22Rv1 (cell line): Measurements from ENCODE around the gene COL23A1.

Experiments
- H3K27ac ChIP-seq: fragments of 450-650 bp; 2 replicates; pipeline ENCODE4 v1.5.1; 2017
- CTCF ChIP-seq: fragments of 450-650 bp; IDR thresholded peaks from 2 replicates; pipeline ENCODE4 v1.5.1; 2017; ENCODE audit warnings: mild to moderate bottlenecking
- ZFX ChIP-seq: fragments of 450-650 bp; IDR thresholded peaks from 2 replicates; pipeline ENCODE4 v1.6.1; 2017; ENCODE audit warnings: antibody characterized with exemption, borderline replicate concordance

Gene COL23A1

GRCh38 chr5:178463321-178464155 lies 126.7 kb downstream of the COL23A1 start:
- H3K27ac ChIP-seq, result no peak overlapping the region
- no peak for TF ChIP-seq CTCF
- TF ChIP-seq ZFX, result no peak

DNA sequence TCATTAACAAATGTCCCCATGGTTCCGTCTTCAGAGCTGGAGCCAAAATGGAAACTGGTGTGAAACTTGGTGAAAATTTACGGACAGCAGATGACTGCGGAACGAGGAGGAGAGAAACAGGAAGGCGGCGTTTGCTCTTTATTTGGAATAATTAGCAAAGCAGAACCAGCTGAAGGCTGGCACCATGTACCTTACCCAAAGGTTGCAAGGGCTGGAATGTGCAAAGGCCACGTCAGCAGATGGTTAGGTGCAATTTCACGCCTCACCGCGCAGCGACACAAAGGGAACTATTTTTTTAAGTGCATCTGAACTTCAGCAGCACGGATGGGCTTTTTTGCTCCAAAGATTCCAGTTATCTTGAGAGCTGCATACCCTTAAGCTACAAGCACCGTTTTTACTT lies 127.4 kb downstream of the COL23A1 start:
- H3K27ac ChIP-seq, result no peak overlapping the region
- TF ChIP-seq ZFX, result no peak
- no peak for TF ChIP-seq CTCF

- no peak for TF ChIP-seq ZFX
- no peak for TF ChIP-seq CTCF
- no peak overlapping the region for H3K27ac ChIP-seq
Observed at GRCh38 chr5:178462076-178462475, 128.1 kb downstream of the COL23A1 start.

- TF ChIP-seq ZFX (no peak), CTCF (peak; percentile 93)
- no peak overlapping the region for H3K27ac ChIP-seq
Observed at GRCh38 chr5:178461004-178461730, 129.0 kb downstream of the COL23A1 start.

- H3K27ac ChIP-seq, result no peak overlapping the region
- TF ChIP-seq ZFX, result no peak
- TF ChIP-seq CTCF, result no peak
Observed at GRCh38 chr5:178460598-178460997, 129.6 kb downstream of the COL23A1 start.

DNA sequence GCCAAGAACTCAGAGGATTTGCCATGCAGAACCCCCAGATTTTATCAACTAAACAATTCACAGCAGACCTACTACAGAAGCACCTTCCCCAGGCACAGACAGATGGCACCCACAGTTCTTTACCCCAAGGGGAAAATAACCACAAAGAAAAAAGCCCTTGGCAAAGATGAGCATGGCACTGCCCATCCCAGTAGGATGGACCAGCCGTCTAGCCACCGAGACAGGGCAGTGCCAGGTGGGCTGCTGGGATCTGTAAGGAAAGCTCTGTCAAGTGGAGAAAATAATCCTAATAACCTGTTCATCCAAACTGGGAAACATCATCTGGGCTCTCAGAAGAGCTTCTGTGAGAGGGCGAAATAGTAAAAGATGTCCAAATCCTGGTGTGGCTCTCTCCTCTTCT lies 130.0 kb downstream of the COL23A1 start:
- no peak overlapping the region for H3K27ac ChIP-seq
- TF ChIP-seq ZFX (no peak), CTCF (no peak)

- H3K27ac ChIP-seq, result no peak overlapping the region
- no peak for TF ChIP-seq ZFX
- TF ChIP-seq CTCF, result no peak
Observed at GRCh38 chr5:178458140-178458539, 132.1 kb downstream of the COL23A1 start.
